Endothelial cell of umbilical vein (primary cell): ENCODE measurements around the gene PARP1. TPM values are rescaled to one million over a fixed set of nuclear protein-coding genes. Genes with fewer than 3 reads are reported as not detected.

Experiments used
- BruUV-seq: library from RNA; stranded (reverse); fragments of 400-500 nt; replicated peaks from 2 replicates; lab custom pipeline; 2021; lab: Mats Ljungman, UMichigan
- CTCF ChIA-PET: fragments of 300-600, 350-600 bp; sonication (Branson Sonifier 250); formaldehyde crosslinking; loops from one replicate; lab custom pipeline; 2021; ENCODE audit warnings: antibody characterized with exemption, inconsistent platforms; lab: Charles Lee
- POLR2A ChIA-PET: fragments of 300-600, 350-600 bp; sonication (Branson Sonifier 250); formaldehyde crosslinking; loops from one replicate; lab custom pipeline; 2021; ENCODE audit warnings: antibody characterized with exemption, inconsistent platforms; lab: Charles Lee
- DNase-seq: peaks from one replicate; pipeline ENCODE4 v3.0.0-alpha.2; 2011; ENCODE audit warnings: low read depth, low spot score
- FAIRE-seq: peaks from 2 replicates; lab custom pipeline; 2011; peaks lifted over from hg19 to GRCh38; lab: Jason Lieb, UNC
- H2AFZ ChIP-seq: 2 replicates; pipeline ENCODE4 v1.6.0; 2012; ENCODE audit warnings: low read depth, low read length, control low read depth, inconsistent platforms
- H3K27ac ChIP-seq: 2 replicates; pipeline ENCODE4 v1.5.1; 2011; ENCODE audit warnings: low read depth, mild to moderate bottlenecking, control low read depth, low read length, moderate library complexity; ENCODE audit not compliant: insufficient read depth
- H3K27me3 ChIP-seq, 2 experiments: 2 replicates each; pipeline versions ENCODE4 v1.6.0 to v1.6.1; 2011; ENCODE audit warnings: low read length in 2 of 2, mixed read lengths in 1 of 2; ENCODE audit not compliant: control insufficient read depth in 2 of 2, insufficient read depth in 2 of 2
- H3K36me3 ChIP-seq, 2 experiments: 2 replicates in 1 of 2; 3 replicates in 1 of 2; pipeline ENCODE4 v1.5.1; 2011; ENCODE audit warnings: low read length in 2 of 2, mild to moderate bottlenecking in 1 of 2, moderate library complexity in 1 of 2; ENCODE audit not compliant: control insufficient read depth in 2 of 2, insufficient read depth in 2 of 2; ENCODE audit errors: extremely low read depth in 1 of 2
- H3K4me1 ChIP-seq: 3 replicates; pipeline ENCODE4 v1.5.1; 2011; ENCODE audit warnings: mild to moderate bottlenecking, low read length; ENCODE audit not compliant: control insufficient read depth, insufficient read depth; ENCODE audit errors: extremely low read depth
- H3K4me2 ChIP-seq: 2 replicates; pipeline ENCODE4 v1.6.1; 2011; ENCODE audit warnings: low read length, control low read depth, mixed read lengths; ENCODE audit not compliant: insufficient read depth
- H3K4me3 ChIP-seq, 3 experiments: fragments of 200-600 bp in 1 of 3; sonication (generic), shearing (Covaris generic) in 1 of 3; replicated peaks in 1 of 3; 2 replicates each; pipeline ENCODE4 v1.5.1; 2011 to 2016; ENCODE audit warnings: control low read depth in 3 of 3, low read length in 3 of 3, mild to moderate bottlenecking in 2 of 3, inconsistent platforms in 1 of 3, low read depth in 1 of 3, moderate library complexity in 1 of 3; ENCODE audit not compliant: insufficient read depth in 1 of 3
- H3K79me2 ChIP-seq: 2 replicates; pipeline ENCODE4 v1.6.0; 2012; ENCODE audit warnings: low read length, inconsistent platforms; ENCODE audit not compliant: control insufficient read depth, insufficient read depth
- H3K9ac ChIP-seq: replicated peaks from 2 replicates; pipeline ENCODE3; 2011; ENCODE audit warnings: low read length, control low read depth; ENCODE audit not compliant: insufficient read depth; ENCODE audit errors: extremely low read depth
- H3K9me1 ChIP-seq: replicated peaks from 3 replicates; pipeline ENCODE4 v1.6.0; 2011; ENCODE audit warnings: mild to moderate bottlenecking, low read length; ENCODE audit not compliant: control insufficient read depth, insufficient read depth; ENCODE audit errors: extremely low read depth
- H3K9me3 ChIP-seq: replicated peaks from 2 replicates; pipeline ENCODE4 v1.5.1; 2012; ENCODE audit warnings: low read length, inconsistent platforms; ENCODE audit not compliant: control insufficient read depth, insufficient read depth
- H4K20me1 ChIP-seq: replicated peaks from 2 replicates; pipeline ENCODE3; 2011; ENCODE audit warnings: mild to moderate bottlenecking, low read length; ENCODE audit not compliant: control insufficient read depth, insufficient read depth; ENCODE audit errors: extremely low read depth
- CTCF ChIP-seq, 2 donors: IDR thresholded peaks; 1 replicate in 1 of 2; 2 replicates in 1 of 2; pipeline ENCODE4 v1.5.1; 2011; ENCODE audit warnings: low read length in 2 of 2, mild to moderate bottlenecking in 2 of 2, moderate library complexity in 2 of 2, control low read depth in 1 of 2, inconsistent platforms in 1 of 2, low read depth in 1 of 2; ENCODE audit not compliant: insufficient read depth in 1 of 2; ENCODE audit errors: extremely low read depth in 1 of 2
- EZH2 ChIP-seq: IDR thresholded peaks from 2 replicates; pipeline ENCODE4 v1.6.1; 2012; ENCODE audit warnings: borderline replicate concordance, low read depth, mild to moderate bottlenecking, moderate library complexity, low read length, inconsistent platforms; ENCODE audit not compliant: severe bottlenecking
- FOS ChIP-seq: IDR thresholded peaks from 2 replicates; pipeline ENCODE4 v1.6.1; 2011; ENCODE audit warnings: mild to moderate bottlenecking, low read length, moderate library complexity, borderline replicate concordance; ENCODE audit not compliant: insufficient read depth
- GATA2 ChIP-seq: IDR thresholded peaks from 2 replicates; pipeline ENCODE4 v1.7.0; 2011; ENCODE audit warnings: low read depth, mild to moderate bottlenecking, moderate library complexity, mixed read lengths, low read length; ENCODE audit not compliant: insufficient read length, insufficient read depth
- JUN ChIP-seq: IDR thresholded peaks from 2 replicates; pipeline ENCODE4 v1.6.1; 2011; ENCODE audit warnings: borderline replicate concordance, low read depth; ENCODE audit not compliant: insufficient read length, insufficient read depth
- MAX ChIP-seq: IDR thresholded peaks from 2 replicates; pipeline ENCODE4 v1.6.1; 2011; ENCODE audit not compliant: insufficient read depth, insufficient read length
- POLR2A ChIP-seq: IDR thresholded peaks from 2 replicates; pipeline ENCODE4 v1.6.1; 2012; ENCODE audit warnings: low read depth, mild to moderate bottlenecking, control low read depth, low read length
- POLR2AphosphoS5 ChIP-seq: IDR thresholded peaks from 2 replicates; pipeline ENCODE4 v1.6.1; 2012; ENCODE audit warnings: low read depth, mild to moderate bottlenecking, control low read depth, low read length, moderate library complexity; ENCODE audit not compliant: insufficient read depth
- dilution Hi-C: fragments of 300-500 bp; cut with MboI; formaldehyde crosslinking; loops from one replicate; pipeline ENCODE4 v1.15.0; 2019; ENCODE audit warnings: low sequenced_read_pairs; ENCODE audit not compliant: extremely low pct_ligation_motif_present
- intact Hi-C: fragments of 100-400 bp; cut with micrococcal nuclease; formaldehyde crosslinking; loops from one replicate; pipeline ENCODE4 v1.10.0; 2022
- polyA plus RNA-seq, 4 experiments: library from polyadenylated mRNA; depleted of rRNA in 3 of 4; stranded (reverse) in 3 of 4; unstranded in 1 of 4; fragments of >200 nt; gene quantifications; 2 replicates each; pipeline versions ENCODE4 v1.2.1 to v1.2.3, GENCODE V29; 2011 to 2012; ENCODE audit warnings: missing spikeins in 1 of 4
- total RNA-seq: library from RNA; stranded (reverse); gene quantifications from 2 replicates; pipeline ENCODE4 v1.2.3, GENCODE V29; 2021

Gene PARP1
- total and polyA plus RNA-seq, 2 donors (not counting 3 experiments of a cell fraction or from before 2014, with no cell fraction given): 136 to 160 TPM

- Histone ChIP-seq H2AFZ (no peak overlapping the region), H3K4me1 (peaks cover 20% of the 10 kb centered on the region), H3K79me2 (peaks cover 56% of the 10 kb centered on the region), H3K36me3 (peaks cover 0 to 5% of the 10 kb centered on the region in 2 experiments), H3K9me3 (no peaks in the 10 kb centered on the region), H3K27ac (peak overlapping the region; percentile 68), H3K27me3 (no peaks in the 10 kb centered on the region), H3K4me3 (peak overlapping the region; percentile 40 to 97 (median 94)), H3K9me1 (no peaks in the 10 kb centered on the region), H3K4me2 (peak overlapping the region; percentile 97), H4K20me1 (no peaks in the 10 kb centered on the region), H3K9ac (peak overlapping the region; percentile 84)
- CTCF ChIA-PET: interaction anchor here (1.3 to 2.3 kb wide), 2 partner anchors 16 to 281 kb away, joined by 3 to 29 read pairs; no protein-coding TSS in a partner anchor
- FAIRE-seq: peak; percentile 57
- POLR2A ChIA-PET: no interaction called here
- TF ChIP-seq MAX: no peak
- TF ChIP-seq FOS: no peak
- TF ChIP-seq JUN: no peak
- TF ChIP-seq CTCF (IDR thresholded peaks at IDR 0.05; ENCODE audit: extremely low read depth in 1 of 2, insufficient read depth in 1 of 2, low read depth in 1 of 2, low read length in 2 of 2): no peak
- TF ChIP-seq POLR2AphosphoS5: no peak
- TF ChIP-seq EZH2: no peak
- TF ChIP-seq POLR2A: no peak
- no peak for TF ChIP-seq GATA2
- no peak for DNase-seq
- dilution Hi-C loops: no loop called here
- no TSS peak for BruUV-seq
- intact Hi-C loops: no loop called here
These were observed 1.5 kb downstream of the PARP1 start for GRCh38 chr1:226406401-226406881.
